ENCODE data around the gene VARS2. TPM values are rescaled to one million over a fixed set of nuclear protein-coding genes. Genes with fewer than 3 reads are reported as not detected.
A peak's percentile ranks its signal among the peaks of the same experiment; 100 is the strongest.
"Not testable (repeated sequence)": the region's sequence is repeated elsewhere in the genome, so short reads cannot be mapped to it uniquely, and the experiment has no call there.

The VARS2 gene
- total RNA-seq, 1 donor from 2014 or later, result 21.0 TPM

DNA sequence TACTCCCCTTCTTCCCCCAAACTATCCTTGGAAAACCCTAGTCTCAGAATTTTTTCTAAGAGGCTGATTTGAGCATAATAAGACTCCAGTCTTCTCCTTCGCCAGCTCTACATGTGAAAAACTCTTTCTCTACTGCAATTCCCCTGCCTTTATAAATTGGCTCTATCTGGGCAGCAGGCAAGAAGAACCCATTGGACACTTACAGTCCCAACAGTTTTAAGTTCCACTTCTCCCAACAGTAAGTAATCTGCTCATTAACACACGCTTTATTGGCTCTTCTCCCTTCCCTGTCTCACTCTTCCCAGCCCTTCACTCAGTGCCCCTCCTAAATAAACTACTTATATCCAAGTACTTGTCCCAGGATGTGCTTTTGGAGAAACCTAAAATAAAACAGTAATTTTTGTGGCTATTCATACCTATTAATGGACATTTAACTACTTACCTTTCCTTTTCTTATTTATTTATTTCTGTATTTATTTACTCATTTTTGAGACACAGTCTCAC is 40.8 kb upstream of the VARS2 start:
- TF ChIP-seq, protein P1, sequence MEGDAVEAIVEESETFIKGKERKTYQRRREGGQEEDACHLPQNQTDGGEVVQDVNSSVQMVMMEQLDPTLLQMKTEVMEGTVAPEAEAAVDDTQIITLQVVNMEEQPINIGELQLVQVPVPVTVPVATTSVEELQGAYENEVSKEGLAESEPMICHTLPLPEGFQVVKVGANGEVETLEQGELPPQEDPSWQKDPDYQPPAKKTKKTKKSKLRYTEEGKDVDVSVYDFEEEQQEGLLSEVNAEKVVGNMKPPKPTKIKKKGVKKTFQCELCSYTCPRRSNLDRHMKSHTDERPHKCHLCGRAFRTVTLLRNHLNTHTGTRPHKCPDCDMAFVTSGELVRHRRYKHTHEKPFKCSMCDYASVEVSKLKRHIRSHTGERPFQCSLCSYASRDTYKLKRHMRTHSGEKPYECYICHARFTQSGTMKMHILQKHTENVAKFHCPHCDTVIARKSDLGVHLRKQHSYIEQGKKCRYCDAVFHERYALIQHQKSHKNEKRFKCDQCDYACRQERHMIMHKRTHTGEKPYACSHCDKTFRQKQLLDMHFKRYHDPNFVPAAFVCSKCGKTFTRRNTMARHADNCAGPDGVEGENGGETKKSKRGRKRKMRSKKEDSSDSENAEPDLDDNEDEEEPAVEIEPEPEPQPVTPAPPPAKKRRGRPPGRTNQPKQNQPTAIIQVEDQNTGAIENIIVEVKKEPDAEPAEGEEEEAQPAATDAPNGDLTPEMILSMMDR (IDR thresholded peaks at IDR 0.05; ENCODE audit: borderline replicate concordance), result no peak
- DNase-seq, result no peak
- Histone ChIP-seq H3K4me1 (peaks cover 17% of the 10 kb centered on the region), H3K36me3 (no peaks in the 10 kb centered on the region), H3K27me3 (ENCODE audit: low read depth) (no peaks in the 10 kb centered on the region), H3K27ac (replicated peaks) (no peak overlapping the region), H3K9me3 (replicated peaks) (peaks cover 39% of the 10 kb centered on the region), H3K4me3 (no peak overlapping the region)
- intact Hi-C loops (cut with micrococcal nuclease), result no loop called here

- DNase-seq; intact Hi-C loops (cut with micrococcal nuclease): not testable (repeated sequence)
These were observed 40.2 kb upstream of the VARS2 start for GRCh38 chr6:30873795-30874194.

GRCh38 chr6:30875244-30876038 is 38.6 kb upstream of the VARS2 start:
- Histone ChIP-seq H3K27ac (replicated peaks) (no peak overlapping the region), H3K9me3 (replicated peaks) (peaks cover 17% of the 10 kb centered on the region), H3K27me3 (ENCODE audit: low read depth) (no peaks in the 10 kb centered on the region), H3K4me3 (no peak overlapping the region), H3K36me3 (no peaks in the 10 kb centered on the region), H3K4me1 (peaks cover 17% of the 10 kb centered on the region)
- TF ChIP-seq, protein P1 (IDR thresholded peaks at IDR 0.05; ENCODE audit: borderline replicate concordance), result no peak
- DNase-seq, result no peak
- intact Hi-C loops (cut with micrococcal nuclease), result loop anchor here (5.0 kb wide), 1 partner anchor 48 kb away; no protein-coding TSS in a partner anchor

More at GRCh38 chr6:30873795-30874194, 40.2 kb upstream of the VARS2 start:
- H3K27ac ChIP-seq (replicated peaks); H3K36me3 ChIP-seq; H3K27me3 ChIP-seq (ENCODE audit: low read depth); H3K4me3 ChIP-seq: not testable (repeated sequence)
- H3K9me3 ChIP-seq (replicated peaks), result peaks cover 33% of the 10 kb centered on the region
- H3K4me1 ChIP-seq, result peaks cover 17% of the 10 kb centered on the region

DNA sequence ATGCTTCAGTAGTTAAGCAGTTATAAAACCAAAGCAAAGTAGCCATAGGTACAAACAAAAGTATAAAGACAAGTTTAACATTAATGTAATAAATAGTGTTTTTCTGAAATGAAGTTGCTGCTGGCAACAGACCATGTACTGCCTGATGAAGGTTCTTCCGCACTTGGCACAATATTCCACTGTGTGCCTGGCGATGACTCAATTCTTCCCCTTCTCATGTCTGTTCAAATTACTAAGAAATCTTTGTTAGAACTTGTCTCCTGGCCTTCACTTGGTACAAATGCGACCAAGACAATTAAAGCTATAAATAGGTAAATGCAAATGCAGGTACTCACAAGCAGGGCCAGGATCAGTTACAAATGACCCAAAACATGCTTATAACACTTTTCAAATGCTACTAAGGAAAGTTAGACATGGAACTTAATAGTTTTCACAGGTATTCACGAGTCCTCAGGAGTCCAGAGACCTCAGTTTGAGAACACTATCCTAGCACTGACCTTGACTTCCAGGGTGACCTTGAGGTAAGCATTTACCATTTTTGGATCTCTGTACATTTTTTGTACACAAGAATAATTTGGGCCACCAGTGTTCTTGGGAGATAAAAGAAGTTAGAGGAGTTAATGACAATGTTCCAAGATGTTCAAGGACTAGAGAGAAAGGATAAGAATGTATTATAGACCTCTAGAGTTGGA is 37.9 kb upstream of the VARS2 start:
- H3K4me1 ChIP-seq, result peaks cover 17% of the 10 kb centered on the region
- intact Hi-C loops (cut with micrococcal nuclease), result loop anchor here (5.0 kb wide), 1 partner anchor 49 kb away; no protein-coding TSS in a partner anchor

GRCh38 chr6:30877419-30878262 is 36.4 kb upstream of the VARS2 start:
- TF ChIP-seq, protein P1 (IDR thresholded peaks at IDR 0.05; ENCODE audit: borderline replicate concordance), result peak; percentile 91

More for the DNA sequence above, 37.9 kb upstream of the VARS2 start:
- no peaks in the 10 kb centered on the region for H3K27me3 ChIP-seq (ENCODE audit: low read depth)
- no peak overlapping the region for H3K27ac ChIP-seq (replicated peaks)
- no peaks in the 10 kb centered on the region for H3K36me3 ChIP-seq
- TF ChIP-seq, protein P1 (IDR thresholded peaks at IDR 0.05; ENCODE audit: borderline replicate concordance), result no peak
- no peak overlapping the region for H3K4me3 ChIP-seq
- H3K9me3 ChIP-seq (replicated peaks), result peaks cover 10% of the 10 kb centered on the region
- no peak for DNase-seq

More at GRCh38 chr6:30877419-30878262, 36.4 kb upstream of the VARS2 start:
- Histone ChIP-seq H3K4me1 (peaks cover 28% of the 10 kb centered on the region), H3K36me3 (no peaks in the 10 kb centered on the region), H3K27me3 (ENCODE audit: low read depth) (no peaks in the 10 kb centered on the region), H3K4me3 (peak overlapping the region; percentile 59), H3K27ac (replicated peaks) (peak overlapping the region; percentile 79), H3K9me3 (replicated peaks) (no peaks in the 10 kb centered on the region)
- intact Hi-C loops (cut with micrococcal nuclease), result loop anchor here (5.0 kb wide), 1 partner anchor 50 kb away; no protein-coding TSS in a partner anchor
- peak; percentile 90 for DNase-seq
